ENCODE measurements around the gene SEZ6L.

Gene SEZ6L

DNA sequence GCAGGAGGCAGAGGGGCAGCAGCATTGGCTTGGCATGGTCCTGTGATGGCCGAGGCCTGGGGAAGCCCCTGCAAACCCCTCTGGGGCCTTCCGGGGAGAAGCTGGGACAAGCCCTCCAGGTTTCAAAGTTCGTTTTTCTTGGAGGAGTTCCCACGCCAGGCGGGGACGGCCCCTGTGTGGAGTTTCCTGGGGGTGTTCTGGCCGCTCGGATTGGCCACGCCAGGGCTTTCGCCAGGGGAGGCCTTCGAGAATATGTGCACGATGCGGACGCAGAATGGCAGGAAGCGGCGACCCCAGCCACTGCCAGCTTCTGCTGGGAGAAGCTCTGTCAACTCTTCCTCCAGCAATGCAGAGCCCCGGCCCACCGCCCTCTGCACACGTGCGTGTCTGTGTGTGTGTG lies 157.5 kb downstream of the SEZ6L start:
- no peak for DNase-seq (ENCODE audit: extremely low read depth, low read depth)
- TF ChIP-seq, protein P1, sequence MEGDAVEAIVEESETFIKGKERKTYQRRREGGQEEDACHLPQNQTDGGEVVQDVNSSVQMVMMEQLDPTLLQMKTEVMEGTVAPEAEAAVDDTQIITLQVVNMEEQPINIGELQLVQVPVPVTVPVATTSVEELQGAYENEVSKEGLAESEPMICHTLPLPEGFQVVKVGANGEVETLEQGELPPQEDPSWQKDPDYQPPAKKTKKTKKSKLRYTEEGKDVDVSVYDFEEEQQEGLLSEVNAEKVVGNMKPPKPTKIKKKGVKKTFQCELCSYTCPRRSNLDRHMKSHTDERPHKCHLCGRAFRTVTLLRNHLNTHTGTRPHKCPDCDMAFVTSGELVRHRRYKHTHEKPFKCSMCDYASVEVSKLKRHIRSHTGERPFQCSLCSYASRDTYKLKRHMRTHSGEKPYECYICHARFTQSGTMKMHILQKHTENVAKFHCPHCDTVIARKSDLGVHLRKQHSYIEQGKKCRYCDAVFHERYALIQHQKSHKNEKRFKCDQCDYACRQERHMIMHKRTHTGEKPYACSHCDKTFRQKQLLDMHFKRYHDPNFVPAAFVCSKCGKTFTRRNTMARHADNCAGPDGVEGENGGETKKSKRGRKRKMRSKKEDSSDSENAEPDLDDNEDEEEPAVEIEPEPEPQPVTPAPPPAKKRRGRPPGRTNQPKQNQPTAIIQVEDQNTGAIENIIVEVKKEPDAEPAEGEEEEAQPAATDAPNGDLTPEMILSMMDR (IDR thresholded peaks at IDR 0.05; ENCODE audit: low read depth, low read length): no peak

DNA sequence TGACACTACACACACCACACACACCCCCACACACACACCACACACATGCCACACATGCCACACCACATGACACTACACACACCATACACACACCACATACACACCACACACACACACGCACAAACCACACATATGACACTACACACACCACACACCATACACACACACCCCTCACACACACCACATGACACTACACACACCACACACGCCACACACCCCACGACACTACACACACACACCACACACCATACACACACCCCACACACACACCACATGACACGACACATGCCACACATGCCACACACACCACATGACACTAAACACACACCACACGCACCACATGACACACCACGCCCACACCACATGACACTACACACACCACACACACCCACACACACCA lies 158.0 kb downstream of the SEZ6L start:
- DNase-seq (ENCODE audit: extremely low read depth, low read depth): no peak
- TF ChIP-seq, protein P1 (IDR thresholded peaks at IDR 0.05; ENCODE audit: low read depth, low read length): no peak

DNA sequence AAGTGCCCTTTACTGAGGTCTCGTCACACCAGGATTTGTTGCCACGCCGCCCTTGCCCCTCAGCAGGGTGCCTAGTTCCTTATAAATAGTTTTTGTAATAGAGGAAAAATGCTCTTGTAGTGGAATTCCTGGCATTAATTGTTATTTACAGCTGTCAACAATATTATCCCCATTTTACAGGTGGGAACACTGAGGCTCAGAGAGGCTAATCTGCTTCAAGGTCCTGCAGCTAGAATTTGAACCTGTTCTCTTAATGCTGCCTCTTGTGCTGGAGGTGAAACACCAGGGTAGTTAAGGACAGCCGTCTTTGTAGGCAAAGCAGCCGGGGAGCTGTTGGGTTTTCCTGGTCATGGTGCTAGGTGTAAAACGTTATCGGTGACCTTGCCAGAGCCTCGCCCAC lies 159.0 kb downstream of the SEZ6L start:
- TF ChIP-seq, protein P1 (IDR thresholded peaks at IDR 0.05; ENCODE audit: low read depth, low read length): no peak
- no peak for DNase-seq (ENCODE audit: extremely low read depth, low read depth)

DNA sequence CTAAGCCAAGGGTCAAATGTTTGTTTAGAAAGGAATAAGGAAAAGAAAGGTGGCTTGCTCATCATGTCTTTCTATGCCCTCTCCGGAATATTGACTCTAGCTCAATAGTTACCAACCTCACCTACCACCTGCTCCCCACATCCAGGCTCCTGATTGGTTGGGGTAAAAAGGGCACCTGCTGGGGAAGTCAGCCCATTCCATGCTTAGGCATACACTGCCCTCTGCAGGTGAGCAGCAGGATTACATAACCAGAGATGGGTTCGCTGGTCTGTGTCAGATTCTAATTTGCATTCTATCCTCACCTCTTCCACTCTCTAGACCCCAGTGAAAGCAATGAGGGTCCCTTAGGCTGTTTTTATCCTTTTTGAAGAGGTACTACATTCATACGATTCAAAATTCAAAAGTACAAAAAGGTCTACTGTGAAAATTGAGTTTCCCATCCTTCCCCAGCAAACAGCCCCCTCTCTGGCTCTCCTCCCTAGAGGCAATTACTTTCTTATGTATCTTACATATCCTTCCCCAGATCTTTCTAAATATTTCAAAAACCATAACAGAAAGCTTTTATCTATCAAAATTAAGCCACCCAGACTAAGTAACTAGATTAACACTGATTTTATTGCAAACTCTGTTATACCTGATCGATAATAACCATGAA lies 161.8 kb downstream of the SEZ6L start:
- TF ChIP-seq, protein P1 (IDR thresholded peaks at IDR 0.05; ENCODE audit: low read depth, low read length): peak; percentile 90

DNA sequence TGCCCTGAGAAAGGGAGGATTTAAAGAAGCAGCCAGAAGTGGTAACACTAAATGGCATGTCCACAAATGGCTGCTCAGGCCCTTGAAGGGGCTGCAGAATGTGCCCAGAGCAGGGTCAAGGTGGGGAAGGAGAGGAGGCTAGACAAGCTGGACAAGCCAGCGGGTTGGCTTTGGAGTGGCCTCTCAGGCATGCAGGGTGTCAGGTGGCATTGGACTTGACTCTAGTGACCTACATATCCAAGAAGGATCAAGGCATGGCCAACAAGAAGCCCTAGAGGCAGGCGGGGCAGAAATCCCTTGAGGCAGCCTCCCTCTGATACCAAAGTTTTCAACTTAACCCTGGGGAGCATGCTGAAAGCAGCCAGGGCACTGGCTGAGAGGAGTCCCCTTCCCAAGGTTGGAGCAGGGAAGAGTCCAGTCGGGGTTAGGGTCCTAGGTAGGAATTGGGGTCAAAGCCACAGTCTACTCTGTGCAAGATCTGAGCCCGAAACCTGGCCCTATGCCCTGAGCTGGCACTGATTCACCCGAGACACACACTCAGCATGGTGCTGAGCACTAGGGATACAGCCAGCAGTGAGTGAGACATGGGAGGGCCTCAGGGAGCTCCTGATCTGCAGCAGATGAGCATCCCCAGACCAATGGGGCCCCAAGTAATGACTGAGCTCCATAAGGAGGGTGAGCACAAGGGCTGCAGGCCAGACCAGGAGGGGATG lies 164.0 kb downstream of the SEZ6L start:
- TF ChIP-seq, protein P1 (IDR thresholded peaks at IDR 0.05; ENCODE audit: low read depth, low read length): no peak
- DNase-seq (ENCODE audit: extremely low read depth, low read depth): no peak

More for the DNA sequence above, 161.8 kb downstream of the SEZ6L start:
- no peak for DNase-seq (ENCODE audit: extremely low read depth, low read depth)

DNA sequence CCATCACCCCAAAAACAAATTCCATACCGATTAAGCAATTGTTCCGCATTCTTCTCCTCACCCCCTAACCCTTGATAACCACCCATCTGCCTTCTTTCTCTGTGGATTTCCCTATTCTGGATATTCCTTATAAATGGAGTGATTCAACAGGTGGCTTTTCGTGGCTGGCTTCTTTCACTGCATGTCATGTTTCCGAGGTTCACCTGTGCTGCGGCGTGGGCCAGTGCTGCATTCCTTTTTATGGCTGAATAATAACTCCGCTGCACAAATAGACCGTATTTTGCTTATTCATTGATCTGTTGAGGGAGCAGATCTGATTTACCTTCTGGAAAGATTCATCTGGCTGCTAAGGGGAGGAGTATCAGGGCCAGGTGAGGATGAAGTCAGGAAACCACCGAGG lies 165.0 kb downstream of the SEZ6L start:
- no peak for DNase-seq (ENCODE audit: extremely low read depth, low read depth)
- TF ChIP-seq, protein P1 (IDR thresholded peaks at IDR 0.05; ENCODE audit: low read depth, low read length): no peak

DNA sequence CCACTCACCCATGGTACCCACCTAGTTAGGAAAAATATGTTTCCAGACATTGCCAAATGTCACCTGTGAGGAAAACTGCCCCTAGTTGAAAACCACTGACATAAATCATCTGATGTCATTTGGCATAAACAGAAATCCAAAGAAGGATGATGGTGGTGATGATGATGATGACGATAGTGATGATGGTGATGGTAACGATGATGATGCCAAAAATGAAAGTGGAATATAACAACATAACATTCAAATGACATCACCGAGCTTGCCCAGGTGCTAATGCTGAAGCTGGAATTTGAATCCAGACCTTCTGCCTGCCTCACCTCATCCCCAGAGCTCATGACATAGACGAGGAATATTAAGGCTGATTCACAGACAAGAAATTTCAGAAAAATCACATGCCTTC lies 167.5 kb downstream of the SEZ6L start:
- TF ChIP-seq, protein P1 (IDR thresholded peaks at IDR 0.05; ENCODE audit: low read depth, low read length): no peak
- no peak for DNase-seq (ENCODE audit: extremely low read depth, low read depth)

All from AG09319 (cell line).